COLO829 (cell line): ENCODE results near the gene RASA3.

ENCODE experiments used
- DNase-seq: peaks from one replicate; pipeline ENCODE4 v3.0.0; 2012; ENCODE audit warnings: low spot score

The RASA3 gene

GRCh38 chr13:113979791-113980471, 152.5 kb downstream of the RASA3 start:
- DNase-seq: no peak

DNA sequence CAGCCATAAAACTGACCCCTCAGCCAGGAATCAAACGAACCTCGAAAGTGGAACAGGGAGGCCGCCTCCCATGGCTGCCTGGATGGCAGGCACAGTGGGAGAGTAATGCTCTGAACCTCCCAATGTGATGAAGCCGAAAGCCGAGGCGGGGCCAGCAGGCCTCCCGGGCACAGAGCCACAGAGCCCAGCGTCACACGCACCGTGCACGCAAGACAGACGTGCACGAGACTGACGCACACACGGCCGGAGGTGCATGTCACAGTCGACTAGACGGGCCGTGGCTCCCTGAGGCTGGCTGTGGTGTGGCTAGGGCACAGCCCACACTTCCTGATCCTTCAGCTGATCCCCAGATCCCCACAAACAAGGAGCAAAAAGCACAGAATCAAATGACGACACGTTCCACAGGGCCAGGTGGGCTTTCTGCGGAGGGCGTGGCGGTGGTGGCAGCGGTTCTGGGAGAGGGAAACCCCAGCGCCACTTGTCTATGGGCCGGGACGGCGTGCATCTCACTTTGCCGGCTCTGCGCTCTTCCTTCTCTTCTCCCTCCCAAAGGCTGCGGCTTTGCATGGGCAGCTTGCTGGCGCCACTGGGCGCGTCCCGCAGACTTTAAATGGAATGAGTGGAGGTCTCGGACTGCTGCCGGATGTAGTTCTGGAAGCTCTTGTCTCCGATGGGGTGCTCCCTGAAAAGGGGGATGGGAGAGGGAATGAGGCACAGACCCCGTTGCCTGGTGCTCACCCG, 153.5 kb downstream of the RASA3 start:
- no peak for DNase-seq

- DNase-seq: no peak
Measured at GRCh38 chr13:113977976-113978375, 154.4 kb downstream of the RASA3 start.

- no peak for DNase-seq
Measured at GRCh38 chr13:113976711-113977684, 155.4 kb downstream of the RASA3 start.

GRCh38 chr13:113975416-113975815, 157.0 kb downstream of the RASA3 start:
- no peak for DNase-seq

GRCh38 chr13:113974304-113975281, 157.8 kb downstream of the RASA3 start:
- DNase-seq: no peak

GRCh38 chr13:113973218-113974164, 158.9 kb downstream of the RASA3 start, which contains the start of gene C13orf46:
TSS of gene C13orf46 (minus strand) at chr13:113974076. CDS start at chr13:113973997, 79 bp downstream.
- DNase-seq: no peak

DNA sequence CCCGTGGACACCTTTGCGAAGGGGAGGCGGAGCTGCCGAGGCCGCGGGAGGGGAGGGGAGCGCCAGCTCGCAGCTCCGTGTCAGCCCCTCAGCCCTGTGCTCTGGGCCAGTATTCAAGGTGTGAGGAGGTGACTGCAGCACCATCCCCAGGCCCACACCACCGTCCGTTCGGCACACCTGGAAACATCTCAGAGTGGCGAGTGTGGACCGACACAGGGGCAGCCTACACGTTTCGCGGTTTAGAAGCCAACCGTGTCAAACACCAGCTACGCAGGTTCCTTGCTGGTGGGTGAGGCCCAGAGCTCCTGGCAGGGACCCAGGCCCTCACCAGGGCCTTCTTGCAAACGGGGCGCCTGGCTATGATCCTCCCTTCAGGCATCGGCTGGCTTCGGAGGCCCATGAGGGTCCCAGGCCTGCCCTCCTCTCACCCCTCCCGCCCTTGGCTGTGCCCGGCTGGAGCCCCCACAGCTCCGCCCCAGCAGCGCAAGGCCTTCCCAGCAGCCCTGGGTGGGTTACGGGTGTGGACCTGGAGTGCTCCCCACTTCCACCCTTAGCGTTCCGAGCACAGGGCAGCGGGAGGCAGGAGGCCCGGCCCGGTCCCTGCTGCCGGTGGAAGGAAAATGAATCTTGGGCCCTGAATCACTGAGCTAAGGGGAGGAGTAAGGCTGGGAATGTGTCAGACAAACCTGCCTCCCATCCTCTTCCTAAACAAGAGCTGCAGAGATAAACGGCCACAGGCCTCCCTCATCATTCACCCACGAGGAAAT, 159.8 kb downstream of the RASA3 start:
- DNase-seq: no peak

- DNase-seq: no peak
Measured at GRCh38 chr13:113971471-113972231, 160.8 kb downstream of the RASA3 start.

- no peak for DNase-seq
Measured at GRCh38 chr13:113970810-113971470, 161.5 kb downstream of the RASA3 start.

DNA sequence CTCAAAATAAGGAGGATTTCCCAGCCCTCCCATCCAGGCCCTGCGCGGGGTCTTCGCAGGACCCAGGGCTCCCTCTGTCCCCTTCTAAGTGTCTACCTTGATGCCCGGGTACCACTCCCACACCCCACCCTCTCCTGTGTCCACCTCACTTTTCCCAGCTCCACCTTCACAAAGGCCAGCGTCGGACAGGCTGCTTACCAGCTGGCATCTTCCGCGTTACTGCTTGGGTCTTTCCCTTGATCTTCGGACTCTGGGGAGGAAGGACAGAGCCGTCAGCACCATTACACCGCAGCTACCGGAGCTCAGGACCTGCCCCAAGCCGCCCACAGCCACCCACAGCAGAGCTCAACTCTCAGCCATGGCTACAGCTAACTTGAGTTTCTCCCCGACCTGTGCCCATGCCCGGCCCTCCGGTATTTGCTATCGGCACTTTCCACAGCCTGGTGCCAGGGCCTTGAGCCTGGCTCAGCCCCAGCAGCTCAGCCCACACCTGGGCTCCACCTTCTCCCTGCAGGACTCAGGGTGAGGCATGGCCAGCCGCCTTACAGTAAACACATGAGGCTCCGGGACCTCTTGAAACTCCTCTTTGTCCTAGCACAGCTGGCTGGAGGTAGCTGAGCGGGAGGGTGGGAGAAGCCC, 162.3 kb downstream of the RASA3 start:
- no peak for DNase-seq

DNA sequence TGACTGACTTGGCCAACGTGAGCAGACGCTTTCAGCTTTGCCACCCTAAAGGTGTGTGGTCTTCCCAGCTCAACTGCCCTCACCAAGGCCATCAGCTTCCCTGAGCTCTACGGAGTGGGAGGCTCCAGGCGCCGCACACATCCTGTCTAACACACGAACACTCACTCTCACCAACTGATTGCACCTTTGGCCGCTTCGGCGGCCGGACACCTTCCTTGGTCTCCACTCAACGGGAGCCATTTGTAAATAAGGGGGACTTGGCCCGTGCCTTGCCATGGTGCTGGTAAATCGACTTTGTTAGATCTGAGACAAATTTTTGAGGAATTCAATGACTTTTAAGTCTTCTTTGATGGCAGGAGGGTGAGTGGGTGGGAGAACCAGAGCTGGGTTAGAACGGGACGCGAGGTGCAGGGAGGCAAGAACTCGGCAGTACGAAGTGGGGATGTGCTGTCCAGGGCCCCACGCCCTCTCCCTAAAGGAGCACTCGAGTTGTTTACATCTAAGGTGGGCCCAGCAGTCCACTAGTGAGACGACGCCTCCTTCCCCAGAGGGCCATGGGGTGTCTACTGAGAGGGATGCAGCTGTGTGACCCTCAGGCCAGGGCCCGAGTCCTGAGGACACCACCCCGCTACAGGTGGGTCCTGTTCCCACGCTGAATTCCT, 163.0 kb downstream of the RASA3 start:
- no peak for DNase-seq

GRCh38 chr13:113968463-113969310, 163.7 kb downstream of the RASA3 start:
- no peak for DNase-seq

GRCh38 chr13:113967729-113968462, 164.5 kb downstream of the RASA3 start:
- no peak for DNase-seq

GRCh38 chr13:113967206-113967720, 165.2 kb downstream of the RASA3 start:
- no peak for DNase-seq
